ENCODE results near the gene HAND1. TPM values are rescaled to one million over a fixed set of nuclear protein-coding genes. Genes with fewer than 3 reads are reported as not detected.

HAND1 gene
- total and polyA plus RNA-seq, 9 of the 15 experiments (the other 6 are each of a cell fraction or from before 2014, with no cell fraction given): not detected

- Histone ChIP-seq H3K4me2 (ENCODE audit: insufficient read depth, low read length) (no peak overlapping the region), H3K9ac (ENCODE audit: insufficient read depth in 1 of 2, low read depth in 2 of 2, low read length in 2 of 2) (no peak overlapping the region), H3K79me2 (ENCODE audit: control insufficient read depth, insufficient read depth, low read length) (no peaks in the 10 kb centered on the region), H3K27ac (ENCODE audit: extremely low read depth, low read depth, low read length) (no peak overlapping the region), H2AFZ (ENCODE audit: low read depth, low read length) (no peak overlapping the region), H3K27me3 (ENCODE audit: control insufficient read depth in 2 of 2, insufficient read depth in 2 of 2, low read length in 2 of 2) (peaks cover 46 to 54% of the 10 kb centered on the region in 2 experiments), H3K9me3 (replicated peaks; ENCODE audit: control insufficient read depth, insufficient read depth, low read depth, low read length) (no peaks in the 10 kb centered on the region), H3K9me1 (ENCODE audit: control insufficient read depth, insufficient read depth, low read length) (no peaks in the 10 kb centered on the region), H3K4me1 (replicated peaks in 1 of 2; ENCODE audit: control insufficient read depth in 2 of 2, insufficient read depth in 2 of 2, low read length in 2 of 2) (peaks cover 0 to 9% of the 10 kb centered on the region in 2 experiments; a peak in 1 of 5 replicates), H3K4me3 (no peak overlapping the region), H4K20me1 (replicated peaks; ENCODE audit: control insufficient read depth, insufficient read depth, low read length) (no peaks in the 10 kb centered on the region; the same call in 1 of the 2 replicates), H3K36me3 (ENCODE audit: control insufficient read depth, insufficient read depth, low read length) (no peaks in the 10 kb centered on the region)
- no peak for TF ChIP-seq CEBPG (CRISPR knock-in tag; IDR thresholded peaks at IDR 0.05)
- TF ChIP-seq CEBPG (tag; conservative IDR thresholded peaks at IDR 0.05 in 1 of 2, IDR thresholded peaks at IDR 0.05 in 1 of 2): no peak
- no peak for TF ChIP-seq SRSF1 (IDR thresholded peaks at IDR 0.05; ENCODE audit: low read depth, low read length)
- TF ChIP-seq NFIX (CRISPR knock-in tag; IDR thresholded peaks at IDR 0.05; ENCODE audit: low read depth): no peak
- no peak for TF ChIP-seq CEBPZ (IDR thresholded peaks at IDR 0.05; ENCODE audit: borderline replicate concordance, low read depth, low read length)
- no peak for TF ChIP-seq ZBTB5 (IDR thresholded peaks at IDR 0.05)
- no peak for TF ChIP-seq MEF2A (IDR thresholded peaks at IDR 0.05; ENCODE audit: control insufficient read depth, low read depth, low read length)
- no peak for TF ChIP-seq TAF15 (IDR thresholded peaks at IDR 0.05; ENCODE audit: low read depth, low read length)
- no peak for TF ChIP-seq UBTF (IDR thresholded peaks at IDR 0.05; ENCODE audit: borderline replicate concordance in 1 of 2, low read depth in 2 of 2, low read length in 2 of 2)
- TF ChIP-seq CEBPB (tag; IDR thresholded peaks at IDR 0.05): no peak
- TF ChIP-seq CBFA2T3 (IDR thresholded peaks at IDR 0.05): no peak
- TF ChIP-seq YY1 (IDR thresholded peaks at IDR 0.05; ENCODE audit: borderline replicate concordance in 1 of 3, control insufficient read depth in 1 of 3, extremely low read depth in 1 of 3, insufficient read depth in 3 of 3, insufficient read length in 1 of 3, insufficient replicate concordance in 2 of 3, low read depth in 1 of 3, low read length in 2 of 3): no peak
- TF ChIP-seq KLF16 (IDR thresholded peaks at IDR 0.05): no peak
- no peak for TF ChIP-seq ARNT (IDR thresholded peaks at IDR 0.05)
- ChIA-PET POLR2A (interaction anchor here (0.8 to 0.9 kb wide), 2 partner anchors 65 to 319 kb away, joined by 3 read pairs; no protein-coding TSS in a partner anchor), CTCF (ENCODE audit: low intra/inter-chr PET ratio) (no interaction called here)
- DNase-seq (ENCODE audit: extremely low read depth in 1 of 4, low spot score in 3 of 4) (no peak), FAIRE-seq (no peak), ATAC-seq (no peak)
- BruUV-seq (replicated peaks): no TSS peak
- intact Hi-C loops (cut with micrococcal nuclease) (no loop called here), in situ Hi-C loops (cut with MboI) (no loop called here)
- 3% methylated on average over 4 of the region's 4 CpGs for WGBS (ENCODE audit: insufficient coverage, low coverage, missing lambda C conversion rate)
Measured at GRCh38 chr5:154486427-154486866, 8.4 kb upstream of the HAND1 start.
